Nucleus accumbens (tissue), 56 donors: Measurements from ENCODE around the gene ITIH4.

Experiments used
- DNase-seq, 56 donors: peaks; one replicate each; lab custom pipeline; 2025; lab: John Stamatoyannopoulos, UW

The ITIH4 gene

GRCh38 chr3:52774066-52774713 lies 56.3 kb downstream of the ITIH4 start:
- DNase-seq = no peak

DNA sequence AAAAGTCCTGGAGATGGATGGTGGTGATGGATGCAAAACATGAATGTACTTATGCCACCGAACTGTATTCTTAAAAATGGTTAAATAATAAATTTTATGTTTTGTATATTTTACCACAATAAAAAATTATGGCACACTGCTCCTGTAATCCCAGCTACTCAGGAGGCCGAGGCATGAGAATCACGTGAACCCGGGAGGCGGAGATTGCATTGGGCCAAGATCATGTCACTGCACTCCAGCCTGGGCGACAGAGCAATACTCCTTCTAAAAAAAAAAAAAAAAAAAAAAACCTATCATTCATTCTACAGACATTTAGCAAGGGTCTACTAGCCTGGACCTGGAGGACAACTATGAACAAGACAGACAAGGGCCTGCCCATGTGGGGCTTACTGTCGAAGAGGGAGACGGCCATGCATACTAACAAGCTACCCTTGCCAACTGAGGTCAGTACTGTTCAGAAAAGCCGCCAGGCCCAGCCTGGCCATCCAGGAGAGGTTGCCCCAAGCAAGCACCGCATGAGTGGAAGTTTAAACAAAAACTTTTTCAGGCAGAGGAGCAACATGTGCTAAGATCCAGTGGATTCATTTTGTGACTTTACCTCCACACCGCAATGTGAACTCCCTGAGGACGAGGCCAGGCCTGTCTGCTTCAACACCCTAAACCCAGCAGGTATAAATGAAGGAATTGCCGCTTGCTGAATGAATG lies 57.0 kb downstream of the ITIH4 start:
- DNase-seq = no peak

GRCh38 chr3:52771702-52772101 lies 58.8 kb downstream of the ITIH4 start:
- DNase-seq = no peak

DNA sequence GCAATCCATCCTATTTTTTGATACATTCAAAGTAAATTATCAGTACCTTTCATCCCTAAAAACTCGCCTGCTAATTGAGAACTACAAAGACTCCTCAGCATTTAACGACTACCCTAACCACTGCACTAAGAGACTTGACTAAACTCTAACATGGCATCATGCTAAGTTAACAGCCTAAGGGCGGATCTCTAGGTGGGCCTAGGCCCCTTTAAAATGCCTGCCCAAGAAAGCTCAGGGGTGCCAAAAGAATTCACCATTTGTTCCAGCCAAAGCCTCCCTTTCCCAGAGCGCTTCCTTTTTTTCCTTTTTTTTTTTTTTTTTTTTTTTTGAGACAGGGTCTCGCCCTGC lies 59.2 kb downstream of the ITIH4 start:
- DNase-seq = no peak

GRCh38 chr3:52770496-52771333 lies 59.8 kb downstream of the ITIH4 start, which contains the start of gene NEK4:
NEK4 (minus strand) TSS chr3:52770940; CDS start chr3:52770746, 194 bp downstream.
- peak in 55 of 56 donors; percentile 62 to 95 (median 86) for DNase-seq

- DNase-seq = no peak
Observed at GRCh38 chr3:52769786-52770455, 60.6 kb downstream of the ITIH4 start.

DNA sequence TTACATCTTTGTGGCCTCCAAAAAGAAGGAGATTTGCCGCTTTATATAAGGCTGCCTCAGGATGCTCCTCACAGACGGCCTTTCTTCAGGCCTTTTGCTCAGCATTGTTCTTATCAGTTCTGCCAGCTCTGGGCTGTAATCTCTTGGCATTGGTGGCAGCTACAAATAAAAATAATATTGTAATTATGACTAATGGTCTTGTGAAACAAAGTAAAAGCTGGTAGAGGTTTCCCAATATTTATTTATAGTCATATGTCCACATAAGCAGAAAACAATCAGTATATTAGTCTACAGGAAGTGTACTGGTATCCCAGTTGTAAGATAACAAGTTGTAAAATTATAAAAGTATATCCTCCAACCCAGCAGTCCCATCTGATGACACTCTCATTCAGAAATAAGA lies 67.0 kb downstream of the ITIH4 start:
- no peak for DNase-seq
